NCI-H510A treated with DMSO at 0.1 percent for 48 hours (cell line): ENCODE results near the gene MAP1S.

Experiments used
- DNase-seq: peaks from one replicate; lab custom pipeline; 2025; lab: John Stamatoyannopoulos, UW

MAP1S gene, protein sequence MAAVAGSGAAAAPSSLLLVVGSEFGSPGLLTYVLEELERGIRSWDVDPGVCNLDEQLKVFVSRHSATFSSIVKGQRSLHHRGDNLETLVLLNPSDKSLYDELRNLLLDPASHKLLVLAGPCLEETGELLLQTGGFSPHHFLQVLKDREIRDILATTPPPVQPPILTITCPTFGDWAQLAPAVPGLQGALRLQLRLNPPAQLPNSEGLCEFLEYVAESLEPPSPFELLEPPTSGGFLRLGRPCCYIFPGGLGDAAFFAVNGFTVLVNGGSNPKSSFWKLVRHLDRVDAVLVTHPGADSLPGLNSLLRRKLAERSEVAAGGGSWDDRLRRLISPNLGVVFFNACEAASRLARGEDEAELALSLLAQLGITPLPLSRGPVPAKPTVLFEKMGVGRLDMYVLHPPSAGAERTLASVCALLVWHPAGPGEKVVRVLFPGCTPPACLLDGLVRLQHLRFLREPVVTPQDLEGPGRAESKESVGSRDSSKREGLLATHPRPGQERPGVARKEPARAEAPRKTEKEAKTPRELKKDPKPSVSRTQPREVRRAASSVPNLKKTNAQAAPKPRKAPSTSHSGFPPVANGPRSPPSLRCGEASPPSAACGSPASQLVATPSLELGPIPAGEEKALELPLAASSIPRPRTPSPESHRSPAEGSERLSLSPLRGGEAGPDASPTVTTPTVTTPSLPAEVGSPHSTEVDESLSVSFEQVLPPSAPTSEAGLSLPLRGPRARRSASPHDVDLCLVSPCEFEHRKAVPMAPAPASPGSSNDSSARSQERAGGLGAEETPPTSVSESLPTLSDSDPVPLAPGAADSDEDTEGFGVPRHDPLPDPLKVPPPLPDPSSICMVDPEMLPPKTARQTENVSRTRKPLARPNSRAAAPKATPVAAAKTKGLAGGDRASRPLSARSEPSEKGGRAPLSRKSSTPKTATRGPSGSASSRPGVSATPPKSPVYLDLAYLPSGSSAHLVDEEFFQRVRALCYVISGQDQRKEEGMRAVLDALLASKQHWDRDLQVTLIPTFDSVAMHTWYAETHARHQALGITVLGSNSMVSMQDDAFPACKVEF

DNA sequence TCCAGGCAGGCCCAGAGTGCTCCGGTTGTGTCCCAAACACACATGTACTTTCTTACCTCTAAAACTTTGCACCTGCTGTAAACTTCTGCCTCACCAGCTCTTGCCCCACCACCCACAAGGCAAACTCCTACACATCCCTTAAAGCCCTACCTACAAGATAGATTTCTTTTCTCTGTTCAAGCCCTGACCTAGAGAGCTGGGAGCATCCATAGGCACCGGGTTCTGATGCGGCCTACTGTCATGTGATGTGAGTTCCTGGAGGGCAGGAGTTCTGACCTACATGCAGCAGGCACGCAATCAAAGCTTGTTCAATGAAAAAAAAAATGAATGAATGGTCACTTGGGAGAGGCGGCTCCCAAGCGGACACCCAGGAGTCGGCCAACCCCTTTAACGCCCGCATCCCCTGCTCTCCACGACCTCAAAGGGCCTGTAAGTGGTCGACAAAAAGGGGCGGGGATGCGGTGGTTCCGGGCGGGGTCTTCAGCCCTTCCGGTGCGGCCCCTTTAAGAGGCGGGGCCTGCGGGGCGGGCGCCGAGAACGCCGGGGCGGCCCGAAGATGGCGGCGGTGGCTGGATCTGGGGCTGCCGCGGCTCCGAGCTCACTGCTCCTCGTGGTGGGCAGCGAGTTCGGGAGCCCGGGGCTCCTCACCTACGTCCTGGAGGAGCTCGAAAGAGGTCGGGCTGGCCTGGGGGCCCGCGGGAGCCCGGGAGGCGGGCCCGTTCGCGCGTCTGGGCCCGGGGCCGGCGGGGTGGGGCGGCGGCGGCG, at the start of gene MAP1S:
TSS of gene MAP1S (plus strand) at position 534 of the 765 bp plus-strand sequence. CDS start at position 557, 23 bp downstream.
- peak; percentile 44 for DNase-seq

DNA sequence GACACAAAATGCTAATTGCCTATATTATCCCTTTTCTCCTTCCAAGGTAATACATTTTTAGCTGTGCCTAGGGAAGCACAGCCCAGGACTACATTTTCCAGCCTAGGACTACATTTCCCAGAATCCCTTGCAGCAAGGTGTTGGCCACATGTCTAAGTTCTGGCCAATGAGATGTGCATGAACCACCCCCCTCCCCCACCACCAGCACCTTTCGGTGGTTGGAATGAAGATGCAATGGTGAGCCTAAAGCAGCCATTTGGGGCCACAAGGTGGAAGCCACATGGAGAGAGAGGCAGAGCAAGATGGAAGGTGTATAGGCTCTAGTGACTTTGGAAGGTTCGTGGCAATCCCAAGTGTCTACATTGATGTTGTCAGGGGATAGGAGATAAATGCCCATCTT, 47.4 kb upstream of the MAP1S start:
- peak; percentile 20 for DNase-seq

DNA sequence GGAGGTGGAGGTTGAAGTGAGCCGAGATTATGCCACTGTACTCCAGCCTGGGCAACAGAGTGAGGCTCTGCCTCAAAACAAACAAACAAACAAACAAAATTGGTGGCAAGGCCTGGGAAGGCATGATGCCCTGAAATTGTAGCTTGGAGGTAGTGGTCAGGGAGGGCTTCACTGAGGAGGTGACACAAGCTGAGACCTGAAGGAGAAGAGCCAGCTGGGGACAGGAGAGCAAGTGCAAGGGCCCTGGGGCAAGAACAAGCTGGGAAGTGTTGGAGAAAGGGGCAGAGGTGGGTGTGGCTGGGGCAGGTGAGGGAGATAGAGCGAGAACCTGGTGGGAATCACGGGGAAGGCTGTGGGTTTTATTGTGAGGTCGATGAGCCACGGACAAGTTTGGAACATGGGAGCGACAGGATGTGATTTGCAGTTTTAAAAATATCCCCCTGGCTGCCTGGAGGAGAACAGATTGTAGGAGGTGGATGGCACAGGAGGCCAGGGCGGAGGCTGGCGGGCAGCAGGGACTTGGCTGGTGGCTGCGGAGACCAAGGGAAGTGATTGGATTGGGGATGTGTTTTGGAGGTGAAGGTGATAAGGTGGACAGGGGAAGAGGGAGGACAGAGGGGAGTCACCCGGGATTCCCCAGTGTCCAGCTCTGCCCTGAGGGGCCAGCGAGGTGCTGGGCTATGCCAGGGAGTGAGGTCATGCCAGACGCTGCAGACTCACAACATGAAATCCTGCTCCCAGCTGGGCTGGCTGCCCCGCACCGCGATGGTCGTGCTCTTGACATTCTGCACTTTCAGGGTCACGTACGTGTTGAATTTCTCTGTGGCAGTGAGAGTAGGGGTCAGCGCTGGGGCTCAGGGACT, 45.1 kb upstream of the MAP1S start:
- DNase-seq, result no peak

DNA sequence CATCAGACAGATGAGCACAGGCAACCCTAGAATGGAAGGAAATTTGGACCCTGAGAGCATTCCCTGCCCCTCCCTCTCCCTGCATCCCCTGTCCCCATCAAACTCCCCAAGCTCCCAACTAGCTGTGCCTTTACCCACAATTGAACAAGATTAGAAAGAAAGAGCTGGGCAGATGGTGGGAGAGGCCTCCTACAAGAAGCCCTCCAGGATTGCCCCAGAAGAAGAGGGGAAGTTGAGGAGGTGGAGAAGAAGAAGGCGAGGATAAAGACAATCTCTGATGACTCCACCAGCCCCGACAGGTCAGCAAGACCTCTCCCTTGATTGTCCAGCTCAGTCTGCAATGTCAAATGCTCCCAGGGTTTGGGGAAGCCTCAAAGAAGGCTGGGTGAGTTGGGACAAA, 43.0 kb upstream of the MAP1S start:
- DNase-seq, result no peak

DNA sequence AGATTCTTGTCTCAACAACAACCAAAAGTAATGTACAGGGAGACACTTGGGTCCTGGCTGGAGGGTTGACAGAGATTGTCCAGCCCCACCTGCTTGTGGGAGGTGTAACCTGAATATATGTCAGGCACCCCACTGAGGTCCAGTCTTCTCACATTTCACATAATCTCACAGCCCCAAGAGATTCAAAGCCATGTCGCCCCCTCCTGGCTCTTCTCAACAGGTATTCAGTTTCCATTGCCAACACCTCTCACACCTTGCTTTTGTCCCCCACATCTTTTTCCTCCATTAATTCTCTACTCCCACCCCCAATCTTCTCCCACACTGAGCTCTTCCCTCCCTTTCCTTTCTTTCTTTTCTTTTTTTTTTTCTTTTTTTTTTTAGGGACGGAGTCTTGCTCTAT, 42.3 kb upstream of the MAP1S start:
- DNase-seq, result peak; percentile 2

DNA sequence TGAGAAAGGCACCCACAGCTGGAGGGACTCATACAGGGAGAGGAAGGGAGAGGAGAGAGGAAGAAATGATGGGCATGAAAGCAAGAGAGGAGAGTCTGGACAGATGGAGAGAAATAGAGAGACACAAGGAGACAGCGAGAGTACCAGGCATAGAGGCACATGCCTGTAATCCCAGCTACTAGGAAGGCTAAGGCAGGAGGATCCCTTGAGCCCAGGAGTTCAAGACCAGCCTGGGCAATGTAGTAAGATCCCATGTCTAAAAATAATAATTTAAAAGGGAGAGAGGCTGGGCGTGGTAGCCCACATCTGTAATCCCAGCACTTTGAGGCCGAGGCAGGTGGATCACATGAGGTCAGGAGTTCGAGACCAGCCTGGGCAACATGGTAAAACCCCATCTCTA, 40.4 kb upstream of the MAP1S start:
- DNase-seq, result no peak

DNA sequence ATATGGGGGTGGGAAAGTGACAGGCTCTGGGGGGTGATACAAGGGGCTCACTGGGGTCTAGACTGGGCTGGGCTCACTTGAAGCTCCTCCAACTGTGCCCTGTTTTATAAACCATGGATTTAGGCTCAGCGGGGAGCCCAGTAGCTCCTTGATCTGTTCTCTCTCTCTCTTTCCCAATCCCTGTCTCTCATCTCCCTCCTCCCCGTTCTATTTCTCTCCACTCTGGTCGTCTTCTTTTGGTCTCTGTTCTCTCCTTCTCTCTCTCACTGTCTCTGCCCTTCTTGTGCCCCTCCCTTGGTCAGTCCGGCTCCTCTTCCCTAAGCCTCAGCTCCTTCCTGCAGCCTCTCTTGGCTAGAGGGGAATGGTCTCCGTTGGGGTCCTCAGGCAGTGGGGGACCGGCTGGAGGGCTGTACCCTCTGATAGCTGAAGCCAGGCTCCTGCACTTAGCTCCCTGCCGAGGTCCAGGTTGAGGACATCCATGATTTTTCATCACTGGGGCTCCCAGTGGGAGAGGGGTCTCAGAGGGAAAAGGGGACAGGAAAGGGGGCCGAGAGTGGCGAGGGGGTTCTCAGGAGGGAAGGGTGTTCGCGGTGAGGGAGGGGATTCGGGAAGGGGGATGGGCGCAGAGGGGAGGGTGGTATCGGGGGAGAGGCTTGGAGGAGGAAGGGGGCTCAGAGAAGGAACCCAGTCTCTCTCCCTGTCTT, 39.6 kb upstream of the MAP1S start:
- no peak for DNase-seq

DNA sequence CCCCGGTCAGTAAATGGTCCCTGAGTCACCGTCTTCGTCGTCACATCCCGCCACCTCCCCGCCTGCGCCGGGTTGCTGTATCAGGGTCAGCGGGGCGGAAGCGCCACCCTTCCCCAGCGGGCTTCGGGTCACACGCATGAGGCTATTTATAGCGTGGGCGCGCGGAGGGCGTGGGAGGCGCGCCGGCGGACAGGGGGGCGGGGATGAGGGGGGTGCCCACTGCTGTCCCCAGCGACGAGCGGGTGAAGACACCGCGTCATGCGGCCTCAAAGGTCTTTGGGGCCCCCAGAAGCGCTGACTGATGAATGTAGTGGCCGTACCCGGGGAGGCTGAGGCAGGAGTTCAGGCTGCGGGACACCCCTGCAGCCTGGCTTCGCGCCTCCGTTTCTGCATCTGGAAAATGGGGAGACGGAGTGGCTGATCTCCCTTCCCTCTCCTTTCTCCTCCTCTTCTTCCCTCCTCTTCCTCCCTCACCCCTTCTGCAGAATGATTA, 39.0 kb upstream of the MAP1S start:
- no peak for DNase-seq

DNA sequence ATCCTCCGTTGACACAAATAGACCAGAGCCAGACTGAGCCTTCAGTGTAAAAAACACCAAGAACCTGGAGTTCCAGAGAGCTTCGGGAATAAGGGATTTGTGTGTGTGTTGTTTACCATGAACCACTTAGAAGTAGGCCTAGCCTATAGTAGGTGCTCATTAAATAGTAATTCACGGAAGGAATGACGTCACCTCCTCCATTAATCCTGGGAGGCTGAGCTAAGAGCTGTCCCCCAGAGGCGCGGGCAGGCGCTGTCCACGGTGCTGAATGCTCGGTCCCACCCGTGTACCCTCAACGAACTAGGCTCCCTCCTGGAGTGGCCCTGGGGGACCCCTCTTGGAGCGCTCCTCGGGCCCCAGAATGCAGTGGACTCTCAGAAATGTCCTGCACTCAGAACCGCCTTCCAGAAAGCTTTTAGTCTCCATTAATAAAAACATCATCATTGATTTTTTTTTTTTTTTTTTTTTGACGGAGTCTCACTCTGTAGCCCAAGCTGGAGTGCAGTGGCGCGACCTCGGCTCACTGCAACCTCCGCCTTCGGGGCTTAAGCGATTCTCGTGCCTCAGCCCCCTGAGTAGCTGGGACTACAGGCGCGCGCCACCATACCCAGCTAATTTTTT, 37.7 kb upstream of the MAP1S start:
- no peak for DNase-seq

DNA sequence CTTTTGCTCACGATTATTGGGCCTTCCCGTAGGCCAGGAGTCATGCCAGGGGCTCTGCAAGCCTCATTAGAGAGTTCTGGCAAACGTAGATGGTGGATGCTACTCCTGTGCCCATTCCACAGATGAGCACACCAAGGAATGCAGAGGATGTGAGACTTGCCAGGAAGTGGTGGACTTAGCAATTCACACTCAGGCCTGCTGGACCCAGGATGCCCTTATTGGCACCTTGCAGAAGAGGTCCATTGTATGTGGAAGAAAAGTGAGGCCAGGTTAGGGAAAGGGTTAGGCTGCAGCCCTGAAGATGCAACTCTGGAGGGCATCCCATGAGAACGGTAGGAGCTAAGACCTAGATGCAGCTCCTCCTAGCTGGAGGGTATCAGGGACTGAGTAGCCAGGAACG, 37.0 kb upstream of the MAP1S start:
- DNase-seq, result no peak

DNA sequence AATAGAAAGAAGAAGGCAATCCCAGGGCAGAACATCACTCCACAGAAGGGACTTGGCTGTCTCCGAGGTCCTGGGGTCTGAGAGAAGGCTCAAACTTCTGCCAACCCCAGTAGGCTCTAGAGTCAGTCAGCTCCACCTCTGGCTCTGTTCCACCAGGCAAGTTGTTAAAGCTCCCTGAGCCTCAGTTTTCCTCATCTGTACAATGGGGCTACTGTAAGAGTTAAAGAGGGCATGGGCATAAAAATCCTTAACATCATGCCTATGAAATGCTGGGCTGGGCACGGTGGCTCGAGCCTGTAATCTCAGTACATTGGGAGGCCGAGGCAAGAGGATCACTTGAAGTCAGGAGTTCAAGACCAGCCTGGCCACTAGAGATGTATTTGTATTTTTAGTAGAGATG, 36.2 kb upstream of the MAP1S start:
- DNase-seq, result no peak

DNA sequence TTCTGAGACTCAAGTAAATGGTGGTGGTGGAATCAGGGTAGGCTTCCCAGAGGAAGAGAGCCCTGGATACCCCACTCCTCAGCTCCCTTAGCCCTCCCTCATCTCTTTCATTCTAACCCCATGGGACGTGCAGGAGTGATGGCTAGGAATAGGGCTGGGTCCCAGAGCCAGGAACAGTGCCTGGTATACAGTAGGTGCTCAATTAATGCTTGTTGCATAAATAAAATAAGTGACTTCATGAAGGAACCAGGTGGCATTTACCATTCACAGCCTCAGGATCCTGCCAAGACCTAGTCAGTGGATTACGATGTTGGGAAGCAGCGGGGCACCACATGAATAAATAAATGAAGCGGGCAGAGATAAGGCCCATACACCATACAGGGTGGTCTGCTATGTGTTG, 35.0 kb upstream of the MAP1S start:
- DNase-seq, result no peak

DNA sequence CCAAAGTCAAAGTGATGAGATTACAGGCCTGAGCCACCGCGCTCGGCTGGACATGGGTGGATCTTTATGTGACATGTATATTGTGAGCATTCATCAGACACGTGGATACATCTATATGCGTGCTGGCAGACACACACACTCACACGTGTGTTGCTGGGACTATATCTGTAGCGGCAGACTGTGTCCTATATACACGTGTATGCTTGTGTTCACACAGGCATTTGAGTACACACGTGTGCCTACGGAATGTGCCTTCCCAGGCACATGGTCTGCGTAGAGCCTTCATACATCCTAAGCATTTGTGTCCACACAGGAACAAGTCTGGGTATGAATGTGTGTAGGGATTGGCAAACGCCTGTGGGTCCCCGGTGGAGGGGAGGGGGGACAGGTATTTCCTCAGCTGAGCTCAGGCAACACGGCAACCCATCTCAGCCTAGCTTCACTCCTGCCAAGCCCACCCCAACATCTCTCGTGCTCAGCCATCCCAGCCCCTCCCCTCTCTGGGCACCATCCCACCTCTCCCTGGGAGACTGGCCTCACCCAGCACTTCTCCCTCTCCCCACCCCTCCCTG, 33.7 kb upstream of the MAP1S start:
- DNase-seq, result no peak

DNA sequence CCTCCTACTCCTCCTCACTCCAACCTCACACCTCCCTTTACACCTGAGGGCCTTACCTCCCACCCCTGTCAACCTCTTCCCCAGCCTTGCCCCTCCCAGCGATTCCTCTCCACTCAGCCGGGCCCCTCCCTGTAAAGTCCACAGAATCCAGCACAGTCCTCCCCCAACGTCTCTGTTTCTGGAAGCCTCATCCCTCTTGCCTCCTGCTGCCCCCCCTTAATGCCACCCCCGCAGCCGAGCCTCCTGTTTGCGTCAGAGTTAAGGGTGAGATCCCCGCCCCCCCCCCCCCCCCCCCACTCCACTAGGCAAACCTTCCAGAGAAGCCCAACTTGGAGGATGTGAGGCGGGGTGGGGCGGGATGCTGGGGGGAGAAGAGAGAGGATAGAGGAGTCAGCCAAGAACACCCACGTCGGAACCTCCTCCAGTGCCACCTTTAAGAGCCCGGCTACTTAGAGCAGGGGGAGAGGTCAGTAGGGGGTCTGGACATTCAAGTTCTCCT, 33.2 kb upstream of the MAP1S start:
- no peak for DNase-seq

DNA sequence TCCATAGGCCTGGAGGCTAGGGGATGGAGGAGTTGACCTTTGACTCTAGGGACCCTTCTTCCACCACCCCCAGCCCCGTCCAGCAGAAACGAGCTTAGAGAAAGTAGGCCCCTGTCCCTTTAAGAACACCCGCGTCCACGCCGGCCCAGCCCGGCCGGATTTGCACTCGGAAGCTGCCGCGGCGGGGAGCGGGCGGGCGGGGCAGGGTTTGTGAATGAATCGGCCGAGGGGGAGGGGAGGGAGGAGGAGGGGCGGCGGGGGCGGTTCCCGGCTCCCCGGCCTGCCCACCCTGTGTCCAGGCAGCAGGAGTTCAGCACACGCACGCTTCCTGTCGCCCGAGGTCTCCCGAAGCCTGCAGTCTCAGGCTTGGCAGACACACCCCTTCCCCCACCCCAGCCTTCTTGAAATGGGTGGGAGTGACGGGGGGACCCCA, 32.7 kb upstream of the MAP1S start:
- peak; percentile 39 for DNase-seq

DNA sequence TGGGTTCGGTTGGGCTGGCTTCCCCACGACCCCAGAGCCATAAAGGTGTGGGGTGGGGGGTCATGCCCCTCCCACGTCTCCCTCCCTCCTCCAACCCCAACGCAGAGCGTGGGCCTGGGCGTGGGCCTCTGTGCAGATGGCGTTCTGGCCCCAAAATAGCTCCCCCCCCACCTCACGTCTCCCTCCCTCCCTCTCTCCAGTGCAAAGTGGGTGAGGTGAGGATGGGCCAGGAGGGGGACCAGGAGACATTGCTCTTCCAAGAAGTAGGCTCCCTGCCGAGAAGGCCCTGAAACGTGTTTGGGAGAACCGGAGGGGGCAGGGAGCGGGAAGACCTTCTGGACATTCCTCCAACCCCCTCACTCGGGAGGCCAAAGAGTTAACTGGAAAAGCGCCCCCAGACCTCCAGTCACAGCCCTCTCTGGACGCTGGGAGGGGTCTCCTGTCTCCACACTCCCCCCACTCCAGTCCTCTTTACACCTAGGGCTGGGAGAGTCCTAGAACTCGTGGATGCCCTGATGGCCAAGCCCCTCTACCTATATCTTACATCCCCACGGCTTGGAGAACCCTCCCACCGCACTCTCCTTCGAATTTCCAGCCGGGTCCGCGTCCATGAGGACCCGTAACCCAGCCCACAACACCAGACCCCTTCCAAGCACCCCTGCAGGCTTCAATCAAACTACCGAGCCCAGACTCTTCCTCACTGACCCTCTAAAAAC, 32.0 kb upstream of the MAP1S start:
- peak; percentile 13 for DNase-seq

DNA sequence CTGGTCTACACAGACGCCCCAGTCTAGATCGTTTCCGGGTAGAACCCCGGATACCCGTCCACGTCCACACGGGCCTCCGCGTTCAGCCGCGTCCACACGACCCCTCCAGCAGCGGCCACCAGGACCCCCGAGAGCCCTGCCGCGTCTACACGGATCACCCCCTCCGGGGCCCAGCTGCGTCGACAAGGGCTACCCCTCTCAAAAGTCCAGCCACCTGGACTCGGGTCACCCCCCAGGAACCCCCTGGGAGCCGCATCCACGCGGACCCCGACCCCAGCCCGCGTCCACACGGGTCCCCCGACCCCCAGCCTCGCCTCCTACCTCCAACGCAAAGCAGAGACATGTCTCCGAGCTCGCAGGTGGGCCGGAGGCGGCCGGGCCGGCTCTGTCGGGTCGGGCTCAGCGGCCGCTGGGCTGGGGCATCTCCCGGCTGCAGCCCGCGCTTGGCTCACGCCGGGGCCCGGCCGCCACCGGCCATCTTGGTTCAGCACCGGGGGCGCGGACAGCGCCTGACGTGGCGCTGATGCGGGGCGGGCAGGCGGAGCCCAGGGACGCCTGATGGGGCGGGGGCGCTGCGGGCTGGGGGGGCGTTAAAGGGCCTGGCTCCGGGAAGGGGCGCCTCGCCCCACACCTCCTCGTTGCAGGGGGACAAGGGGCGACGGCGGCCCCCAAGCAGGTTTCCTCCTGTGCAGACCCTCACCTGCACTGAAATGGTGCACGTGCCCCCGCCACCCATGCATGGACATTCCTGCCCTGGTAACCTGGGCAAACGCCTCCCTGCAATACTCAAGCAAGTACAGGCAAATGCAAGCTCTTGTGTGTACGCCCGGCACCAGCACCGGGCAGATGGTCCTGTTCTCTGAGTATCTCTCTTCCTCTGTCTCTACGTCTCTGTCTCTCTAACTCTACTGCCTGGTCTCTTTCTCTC, 31.2 kb upstream of the MAP1S start, which contains the start of gene UNC13A:
TSS of gene UNC13A (minus strand) at position 498 of the 928 bp plus-strand sequence. CDS start at position 343, 155 bp downstream.
- DNase-seq, result peak; percentile 83
